OCI-LY1 (cell line): ENCODE results near the gene ZNF462.

Experiments
- H2AFZ ChIP-seq: fragments of 200-600 bp; sonication (generic), shearing (Covaris generic); 2 replicates; pipeline ENCODE4 v1.6.0; 2014; ENCODE audit warnings: antibody characterized with exemption, mild to moderate bottlenecking, low read length
- H3F3A ChIP-seq: fragments of 200-600 bp; sonication (generic), shearing (Covaris generic); 2 replicates; pipeline ENCODE4 v1.6.0; 2014; ENCODE audit warnings: mild to moderate bottlenecking, antibody characterized with exemption, low read length, moderate library complexity; ENCODE audit not compliant: insufficient read depth
- H3K27ac ChIP-seq: fragments of 200-600 bp; sonication (generic); 2 replicates; pipeline ENCODE4 v1.5.1; 2014; ENCODE audit warnings: low read length, mixed run types, mild to moderate bottlenecking, low read depth; ENCODE audit not compliant: poor library complexity, severe bottlenecking
- H3K27me3 ChIP-seq: fragments of 200-600 bp; sonication (generic); 2 replicates; pipeline ENCODE4 v1.6.0; 2014; ENCODE audit warnings: antibody characterized with exemption, mild to moderate bottlenecking, low read length, moderate library complexity; ENCODE audit not compliant: insufficient read depth
- H3K36me3 ChIP-seq: fragments of 200-600 bp; sonication (generic); 2 replicates; pipeline ENCODE4 v1.6.1; 2014; ENCODE audit warnings: mild to moderate bottlenecking, antibody characterized with exemption, low read length, moderate library complexity, mixed read lengths; ENCODE audit not compliant: insufficient read depth
- H3K4me1 ChIP-seq: fragments of 200-600 bp; sonication (generic); 2 replicates; pipeline ENCODE4 v1.5.1; 2014; ENCODE audit warnings: mild to moderate bottlenecking, low read length, moderate library complexity; ENCODE audit not compliant: insufficient read depth, severe bottlenecking
- H3K4me2 ChIP-seq: fragments of 200-600 bp; sonication (generic), shearing (Covaris generic); 2 replicates; pipeline ENCODE4 v1.6.1; 2014; ENCODE audit warnings: low read length
- H3K4me3 ChIP-seq: fragments of 200-600 bp; sonication (generic); 2 replicates; pipeline ENCODE4 v1.5.1; 2014; ENCODE audit warnings: low read length, low read depth, mild to moderate bottlenecking, mixed read lengths; ENCODE audit not compliant: poor library complexity, severe bottlenecking
- H3K79me2 ChIP-seq: fragments of 200-600 bp; shearing (Covaris generic); 2 replicates; pipeline ENCODE4 v1.6.1; 2016; ENCODE audit warnings: mixed run types, low read length, mixed read lengths; ENCODE audit not compliant: insufficient read depth
- H3K9ac ChIP-seq: fragments of 200-600 bp; sonication (generic), shearing (Covaris generic); 2 replicates; pipeline ENCODE4 v1.6.1; 2014; ENCODE audit warnings: mild to moderate bottlenecking, low read length, mixed read lengths
- H3K9me2 ChIP-seq: fragments of 200-600 bp; sonication (generic), shearing (Covaris generic); 2 replicates; pipeline ENCODE4 v1.6.1; 2014; ENCODE audit warnings: low read depth, mild to moderate bottlenecking, low read length, mixed read lengths
- H3K9me3 ChIP-seq: fragments of 200-600 bp; shearing (Covaris generic); 2 replicates; pipeline ENCODE4 v1.6.1; 2014; ENCODE audit warnings: low read length, mixed read lengths
- H4K20me1 ChIP-seq: fragments of 200-600 bp; sonication (generic), shearing (Covaris generic); 2 replicates; pipeline ENCODE4 v1.6.0; 2016; ENCODE audit warnings: mild to moderate bottlenecking, low read length; ENCODE audit not compliant: insufficient read depth
- CTCF ChIP-seq: fragments of 200-600 bp; sonication (generic), shearing (Covaris generic); IDR thresholded peaks from 2 replicates; pipeline ENCODE4 v1.5.1; 2017; ENCODE audit warnings: mild to moderate bottlenecking, antibody characterized with exemption, low read length, moderate library complexity, mixed read lengths
- EZH2 ChIP-seq: fragments of 200-600 bp; sonication (generic), shearing (Covaris generic); IDR thresholded peaks from 2 replicates; pipeline ENCODE4 v1.8.0; 2017; ENCODE audit warnings: borderline replicate concordance, mixed run types, mild to moderate bottlenecking, antibody characterized with exemption, low read length, moderate library complexity, mixed read lengths

ZNF462 gene

GRCh38 chr9:107051392-107051791, 188.4 kb downstream of the ZNF462 start:
- no peak overlapping the region for H3K9ac ChIP-seq
- H3K27me3 ChIP-seq, result no peaks in the 10 kb centered on the region
- no peaks in the 10 kb centered on the region for H3K9me2 ChIP-seq
- no peak overlapping the region for H3K27ac ChIP-seq
- no peaks in the 10 kb centered on the region for H3F3A ChIP-seq
- no peaks in the 10 kb centered on the region for H3K36me3 ChIP-seq
- no peak overlapping the region for H3K4me3 ChIP-seq
- H4K20me1 ChIP-seq, result no peaks in the 10 kb centered on the region
- TF ChIP-seq CTCF, result no peak
- no peak for TF ChIP-seq EZH2
- no peaks in the 10 kb centered on the region for H3K79me2 ChIP-seq
- no peaks in the 10 kb centered on the region for H3K4me1 ChIP-seq
- no peak overlapping the region for H3K4me2 ChIP-seq
- no peak overlapping the region for H2AFZ ChIP-seq
- H3K9me3 ChIP-seq, result no peaks in the 10 kb centered on the region

GRCh38 chr9:107054146-107054545, 191.2 kb downstream of the ZNF462 start:
- Histone ChIP-seq H3K79me2 (no peaks in the 10 kb centered on the region), H3K4me1 (no peaks in the 10 kb centered on the region), H3F3A (no peaks in the 10 kb centered on the region), H3K9ac (no peak overlapping the region), H3K27me3 (no peaks in the 10 kb centered on the region), H4K20me1 (no peaks in the 10 kb centered on the region), H3K9me2 (no peaks in the 10 kb centered on the region), H3K27ac (no peak overlapping the region), H3K9me3 (no peaks in the 10 kb centered on the region), H3K36me3 (no peaks in the 10 kb centered on the region), H3K4me2 (no peak overlapping the region), H3K4me3 (no peak overlapping the region), H2AFZ (no peak overlapping the region)
- TF ChIP-seq CTCF (no peak), EZH2 (no peak)

GRCh38 chr9:107059220-107059619, 196.3 kb downstream of the ZNF462 start:
- no peaks in the 10 kb centered on the region for H3K9me2 ChIP-seq

More at GRCh38 chr9:107059220-107059619, 196.3 kb downstream of the ZNF462 start:
- Histone ChIP-seq H3K4me1 (no peaks in the 10 kb centered on the region), H3F3A (no peaks in the 10 kb centered on the region), H2AFZ (no peak overlapping the region), H3K4me3 (no peak overlapping the region), H3K9me3 (no peaks in the 10 kb centered on the region), H3K27me3 (no peaks in the 10 kb centered on the region), H3K9ac (no peak overlapping the region), H3K4me2 (no peak overlapping the region), H4K20me1 (no peaks in the 10 kb centered on the region), H3K79me2 (no peaks in the 10 kb centered on the region), H3K27ac (no peak overlapping the region), H3K36me3 (no peaks in the 10 kb centered on the region)
- TF ChIP-seq CTCF (no peak), EZH2 (no peak)
